Left ventricle myocardium inferior (tissue), 1 donor: Measurements from ENCODE around the gene MGP. TPM values are rescaled to one million over a fixed set of nuclear protein-coding genes. Genes with fewer than 3 reads are reported as not detected.

ENCODE experiments used
- DNase-seq: peaks from one replicate; pipeline ENCODE4 v3.0.0-alpha.2; 2020
- H3K27ac ChIP-seq: fragments of 200-600 bp; replicated peaks from 2 replicates; pipeline ENCODE4 v1.8.0; 2021
- H3K27me3 ChIP-seq: fragments of 200-600 bp; 2 replicates; pipeline ENCODE4 v1.8.0; 2021; ENCODE audit warnings: low read depth
- H3K36me3 ChIP-seq: fragments of 200-600 bp; 2 replicates; pipeline ENCODE4 v1.8.0; 2021
- H3K4me1 ChIP-seq: fragments of 200-600 bp; 2 replicates; pipeline ENCODE4 v1.8.0; 2021
- H3K4me3 ChIP-seq: fragments of 200-600 bp; 2 replicates; pipeline ENCODE4 v1.8.0; 2021; ENCODE audit warnings: mild to moderate bottlenecking, moderate library complexity
- H3K9me3 ChIP-seq: fragments of 200-600 bp; replicated peaks from 2 replicates; pipeline ENCODE4 v1.8.0; 2021
- CTCF ChIP-seq: fragments of 200-600 bp; IDR thresholded peaks from 2 replicates; pipeline ENCODE4 v1.8.0; 2021; ENCODE audit warnings: antibody characterized with exemption, mild to moderate bottlenecking, borderline replicate concordance
- intact Hi-C: fragments of 100-400 bp; cut with micrococcal nuclease; formaldehyde crosslinking; loops from one replicate; pipeline ENCODE4 v1.11.0; 2022
- total RNA-seq: library from RNA; stranded (reverse); fragmentation: NEBNext Ultra II Directional; extraction: Animal tissue kit (Norgen Biotek cat#: 25700); gene quantifications from one replicate; pipeline ENCODE4 v1.2.1, GENCODE V29; 2021
- donor health status: DM: no; HTN: yes; CAD: no; lungs with severe emphysema.

MGP gene
- total RNA-seq, 1 donor from 2014 or later, result 497 TPM

GRCh38 chr12:14893506-14894250, 8.0 kb upstream of the MGP start:
- Histone ChIP-seq H3K36me3 (no peaks in the 10 kb centered on the region), H3K4me1 (peaks cover 40% of the 10 kb centered on the region), H3K9me3 (no peaks in the 10 kb centered on the region), H3K27me3 (no peaks in the 10 kb centered on the region), H3K27ac (peak overlapping the region; percentile 83), H3K4me3 (peak overlapping the region; percentile 3)
- no peak for TF ChIP-seq CTCF
- intact Hi-C loops, result no loop called here
- no peak for DNase-seq

GRCh38 chr12:14892726-14893505, 7.3 kb upstream of the MGP start:
- TF ChIP-seq CTCF, result peak; percentile 29
- Histone ChIP-seq H3K9me3 (no peaks in the 10 kb centered on the region), H3K27me3 (no peaks in the 10 kb centered on the region), H3K4me3 (no peak overlapping the region), H3K4me1 (peaks cover 40% of the 10 kb centered on the region), H3K36me3 (no peaks in the 10 kb centered on the region), H3K27ac (peak overlapping the region; percentile 83)
- intact Hi-C loops, result no loop called here
- DNase-seq, result no peak

GRCh38 chr12:14890701-14891100, 5.0 kb upstream of the MGP start:
- Histone ChIP-seq H3K36me3 (no peaks in the 10 kb centered on the region), H3K27me3 (no peaks in the 10 kb centered on the region), H3K9me3 (no peaks in the 10 kb centered on the region), H3K4me3 (no peak overlapping the region), H3K27ac (peak overlapping the region; percentile 83), H3K4me1 (peaks cover 37% of the 10 kb centered on the region)
- intact Hi-C loops, result no loop called here
- DNase-seq, result no peak
- TF ChIP-seq CTCF, result no peak

GRCh38 chr12:14886271-14886670, 617 bp upstream of the MGP start:
- Histone ChIP-seq H3K27me3 (no peaks in the 10 kb centered on the region), H3K4me3 (peak overlapping the region; percentile 62), H3K36me3 (peaks cover 11% of the 10 kb centered on the region), H3K9me3 (no peaks in the 10 kb centered on the region), H3K27ac (peak overlapping the region; percentile 83), H3K4me1 (peaks cover 39% of the 10 kb centered on the region)
- intact Hi-C loops, result no loop called here
- no peak for TF ChIP-seq CTCF
- DNase-seq, result no peak

- Histone ChIP-seq H3K36me3 (peaks cover 22% of the 10 kb centered on the region), H3K4me3 (peak overlapping the region; percentile 62), H3K9me3 (no peaks in the 10 kb centered on the region), H3K4me1 (peaks cover 39% of the 10 kb centered on the region), H3K27me3 (no peaks in the 10 kb centered on the region), H3K27ac (peak overlapping the region; percentile 83)
- intact Hi-C loops, result loop anchor here (5.0 kb wide), 1 partner anchor 37 kb away; no protein-coding TSS in a partner anchor
- TF ChIP-seq CTCF, result no peak
- DNase-seq, result peak; percentile 83
These were observed 1.2 kb downstream of the MGP start for GRCh38 chr12:14884458-14884878.
